Hepatocyte (in vitro differentiated cells): ENCODE data around the gene COL15A1. TPM values are rescaled to one million over a fixed set of nuclear protein-coding genes. Genes with fewer than 3 reads are reported as not detected.

Experiments
- DNase-seq: peaks from one replicate; pipeline ENCODE4 v3.0.0-alpha.2; 2016; ENCODE audit warnings: low spot score
- H2AFZ ChIP-seq: fragments of 200-600 bp; sonication (generic); 2 replicates; pipeline ENCODE4 v1.6.0; 2016; ENCODE audit warnings: antibody characterized with exemption, mild to moderate bottlenecking
- H3K27ac ChIP-seq: fragments of 200-600 bp; sonication (generic); 2 replicates; pipeline ENCODE4 v1.5.1; 2016; ENCODE audit warnings: mild to moderate bottlenecking
- H3K27me3 ChIP-seq: fragments of 200-600 bp; sonication (generic); 2 replicates; pipeline ENCODE4 v1.6.1; 2016
- H3K36me3 ChIP-seq: fragments of 200-600 bp; sonication (generic); replicated peaks from 2 replicates; pipeline ENCODE4 v1.5.1; 2016; ENCODE audit warnings: low read depth; ENCODE audit not compliant: insufficient read depth
- H3K4me1 ChIP-seq: fragments of 200-600 bp; sonication (generic); 2 replicates; pipeline ENCODE4 v1.5.1; 2016; ENCODE audit warnings: mild to moderate bottlenecking, moderate library complexity; ENCODE audit not compliant: insufficient read depth
- H3K4me2 ChIP-seq: fragments of 200-600 bp; sonication (generic); 2 replicates; pipeline ENCODE4 v1.6.0; 2016
- H3K4me3 ChIP-seq: fragments of 200-600 bp; sonication (generic); 2 replicates; pipeline ENCODE4 v1.5.1; 2016; ENCODE audit warnings: mild to moderate bottlenecking
- H3K79me2 ChIP-seq: fragments of 200-600 bp; sonication (generic); 2 replicates; pipeline ENCODE4 v1.6.0; 2017; ENCODE audit warnings: mild to moderate bottlenecking
- H3K9me2 ChIP-seq: fragments of 200-600 bp; sonication (generic); replicated peaks from 2 replicates; pipeline ENCODE4 v1.6.0; 2017; ENCODE audit warnings: mild to moderate bottlenecking; ENCODE audit not compliant: insufficient read depth
- H3K9me3 ChIP-seq: fragments of 200-600 bp; sonication (generic); 2 replicates; pipeline ENCODE4 v1.5.1; 2016; ENCODE audit warnings: low read depth, mild to moderate bottlenecking
- H4K20me1 ChIP-seq: fragments of 200-600 bp; sonication (generic); 2 replicates; pipeline ENCODE4 v1.6.0; 2016; ENCODE audit warnings: mild to moderate bottlenecking; ENCODE audit not compliant: insufficient read depth, poor library complexity, severe bottlenecking
- EZH2 ChIP-seq: fragments of 200-600 bp; sonication (generic); IDR thresholded peaks from 2 replicates; pipeline ENCODE4 v1.6.1; 2016; ENCODE audit warnings: antibody characterized with exemption, mild to moderate bottlenecking, borderline replicate concordance
- EZH2phosphoT487 ChIP-seq: fragments of 200-600 bp; sonication (generic); IDR thresholded peaks from one replicate; pipeline ENCODE4 v1.6.1; 2018; ENCODE audit warnings: antibody characterized with exemption, mild to moderate bottlenecking, low read depth, moderate library complexity; ENCODE audit not compliant: unreplicated experiment, severe bottlenecking
- WGBS: methylation state at CpG from one replicate; pipeline ENCODE4 v1.1.6; 2016; ENCODE audit warnings: low lambda C conversion rate; ENCODE audit errors: missing lambda C conversion rate; 5-methylcytosine and 5-hydroxymethylcytosine counted together
- polyA plus RNA-seq: library from polyadenylated mRNA; unstranded; fragments of >200 nt; fragmentation: Nextera tagmentation; extraction: Ambion mirVana; gene quantifications from 2 replicates; pipeline ENCODE4 v1.2.1, GENCODE V29; 2016
- total RNA-seq: library from RNA; depleted of rRNA; stranded (reverse); fragments of >200 nt; gene quantifications from 2 replicates; pipeline ENCODE4 v1.2.3, GENCODE V29; 2014
- TF ChIP-seq, protein P1 (sequence below): fragments of 200-600 bp; sonication (generic); IDR thresholded peaks from 2 replicates; pipeline ENCODE4 v1.5.1; 2016; ENCODE audit warnings: antibody characterized with exemption, mild to moderate bottlenecking; ENCODE audit not compliant: poor library complexity

Gene COL15A1
- total and polyA plus RNA-seq, 2 experiments from 2014 or later, result 97.6 to 106 TPM

DNA sequence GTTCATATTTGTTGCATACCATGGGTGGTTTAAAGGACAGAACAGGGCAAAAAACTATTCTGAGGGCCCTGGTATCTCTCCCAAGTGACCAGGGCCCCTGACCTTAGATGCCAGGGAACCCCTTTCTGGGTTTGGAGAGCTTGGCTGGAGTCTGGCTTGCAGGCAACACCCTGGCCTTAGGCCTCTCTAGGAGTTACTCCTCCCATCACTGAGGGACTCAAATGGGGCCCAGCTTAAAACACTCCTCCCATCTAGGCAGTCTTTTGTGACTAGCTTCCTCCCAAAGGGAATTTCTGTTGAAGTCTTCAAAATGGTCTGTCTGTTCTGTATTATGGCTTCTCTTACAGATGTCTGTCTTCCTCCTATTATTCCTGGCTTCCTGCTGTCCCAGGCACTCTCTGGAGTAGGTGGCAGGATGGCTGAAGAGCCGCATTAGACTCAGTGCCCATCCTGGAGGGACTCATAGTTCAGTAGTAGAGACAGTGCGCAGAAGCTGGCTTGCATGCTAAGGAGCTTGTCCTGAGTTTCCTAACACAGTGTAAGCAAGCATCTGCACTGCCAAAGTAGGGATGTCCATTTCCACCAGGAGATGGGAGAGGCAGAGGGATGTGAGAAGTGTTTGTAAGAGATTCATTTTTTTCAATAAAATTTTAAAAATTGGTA, 10.0 kb downstream of the COL15A1 start:
- 92% methylated on average over 2 of the region's 2 CpGs for WGBS
- H4K20me1 ChIP-seq, result no peaks in the 10 kb centered on the region
- H3K4me1 ChIP-seq, result no peaks in the 10 kb centered on the region
- no peaks in the 10 kb centered on the region for H3K36me3 ChIP-seq
- no peak for TF ChIP-seq EZH2phosphoT487
- TF ChIP-seq, protein P1, sequence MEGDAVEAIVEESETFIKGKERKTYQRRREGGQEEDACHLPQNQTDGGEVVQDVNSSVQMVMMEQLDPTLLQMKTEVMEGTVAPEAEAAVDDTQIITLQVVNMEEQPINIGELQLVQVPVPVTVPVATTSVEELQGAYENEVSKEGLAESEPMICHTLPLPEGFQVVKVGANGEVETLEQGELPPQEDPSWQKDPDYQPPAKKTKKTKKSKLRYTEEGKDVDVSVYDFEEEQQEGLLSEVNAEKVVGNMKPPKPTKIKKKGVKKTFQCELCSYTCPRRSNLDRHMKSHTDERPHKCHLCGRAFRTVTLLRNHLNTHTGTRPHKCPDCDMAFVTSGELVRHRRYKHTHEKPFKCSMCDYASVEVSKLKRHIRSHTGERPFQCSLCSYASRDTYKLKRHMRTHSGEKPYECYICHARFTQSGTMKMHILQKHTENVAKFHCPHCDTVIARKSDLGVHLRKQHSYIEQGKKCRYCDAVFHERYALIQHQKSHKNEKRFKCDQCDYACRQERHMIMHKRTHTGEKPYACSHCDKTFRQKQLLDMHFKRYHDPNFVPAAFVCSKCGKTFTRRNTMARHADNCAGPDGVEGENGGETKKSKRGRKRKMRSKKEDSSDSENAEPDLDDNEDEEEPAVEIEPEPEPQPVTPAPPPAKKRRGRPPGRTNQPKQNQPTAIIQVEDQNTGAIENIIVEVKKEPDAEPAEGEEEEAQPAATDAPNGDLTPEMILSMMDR, result no peak
- TF ChIP-seq EZH2, result no peak
- H3K9me3 ChIP-seq, result no peaks in the 10 kb centered on the region
- H2AFZ ChIP-seq, result no peak overlapping the region
- no peak for DNase-seq
- H3K79me2 ChIP-seq, result peaks cover 7% of the 10 kb centered on the region
- no peaks in the 10 kb centered on the region for H3K9me2 ChIP-seq
- H3K27me3 ChIP-seq, result no peaks in the 10 kb centered on the region
- peak overlapping the region; percentile 22 for H3K27ac ChIP-seq
- H3K4me3 ChIP-seq, result no peak overlapping the region
- no peak overlapping the region for H3K4me2 ChIP-seq

DNA sequence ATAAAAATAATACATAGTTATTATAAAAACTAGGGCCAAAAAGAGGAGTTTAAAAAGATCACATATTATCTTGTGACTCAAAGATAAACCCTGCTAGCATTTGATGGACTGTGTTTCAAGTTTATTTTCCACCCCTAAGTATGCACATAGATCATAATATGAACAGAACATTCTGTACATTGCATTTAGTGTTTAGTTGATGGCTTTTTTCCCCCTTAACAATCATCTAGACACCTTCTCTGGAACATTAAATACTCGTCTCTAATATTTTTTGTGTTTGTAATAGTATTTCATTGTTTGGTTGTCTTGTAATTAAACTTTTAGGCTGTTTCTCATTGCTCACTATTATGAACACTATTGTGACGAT, 10.5 kb downstream of the COL15A1 start:
- Histone ChIP-seq H3K4me1 (no peaks in the 10 kb centered on the region), H4K20me1 (no peaks in the 10 kb centered on the region), H3K27me3 (no peaks in the 10 kb centered on the region), H3K4me2 (no peak overlapping the region), H3K9me3 (no peaks in the 10 kb centered on the region), H3K9me2 (no peaks in the 10 kb centered on the region), H3K79me2 (peaks cover 7% of the 10 kb centered on the region), H3K36me3 (no peaks in the 10 kb centered on the region), H3K4me3 (no peak overlapping the region), H2AFZ (no peak overlapping the region), H3K27ac (no peak overlapping the region)
- DNase-seq, result no peak
- WGBS, result 89% methylated on average over 2 of the region's 2 CpGs
- TF ChIP-seq EZH2 (no peak), EZH2phosphoT487 (no peak)
- TF ChIP-seq, protein P1, result no peak

DNA sequence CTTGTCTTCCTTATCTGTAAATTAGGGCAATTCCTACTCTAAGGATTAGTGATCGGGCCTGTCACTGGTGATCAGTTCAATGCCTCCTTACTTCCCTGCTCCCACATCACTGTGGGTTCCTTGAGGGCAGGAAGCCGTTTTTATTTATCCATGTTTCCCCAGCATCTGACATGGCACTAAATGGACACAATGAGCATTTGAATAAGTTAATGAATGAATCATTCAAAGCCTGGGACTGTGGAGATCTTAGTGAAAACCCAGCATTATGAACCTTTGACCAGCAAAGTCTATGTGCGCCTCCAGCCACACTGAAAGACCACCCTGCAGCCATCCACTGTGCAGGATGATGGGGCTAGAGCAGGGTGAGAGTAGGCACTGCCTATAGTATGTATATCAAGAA, 11.6 kb downstream of the COL15A1 start:
- Histone ChIP-seq H3K4me1 (no peaks in the 10 kb centered on the region), H3K9me3 (no peaks in the 10 kb centered on the region), H3K27me3 (no peaks in the 10 kb centered on the region), H3K4me2 (no peak overlapping the region), H3K9me2 (no peaks in the 10 kb centered on the region), H3K36me3 (no peaks in the 10 kb centered on the region), H4K20me1 (no peaks in the 10 kb centered on the region), H2AFZ (no peak overlapping the region), H3K4me3 (no peak overlapping the region), H3K79me2 (peaks cover 7% of the 10 kb centered on the region), H3K27ac (no peak overlapping the region)
- TF ChIP-seq, protein P1, result no peak
- no peak for TF ChIP-seq EZH2phosphoT487
- TF ChIP-seq EZH2, result no peak
- WGBS, result 82% methylated on average over 3 of the region's 3 CpGs
- DNase-seq, result no peak

- no peaks in the 10 kb centered on the region for H4K20me1 ChIP-seq
- WGBS, result 91% methylated on average over 6 of the region's 6 CpGs
- peak overlapping the region; percentile 65 for H3K27ac ChIP-seq
- TF ChIP-seq, protein P1, result no peak
- no peak for TF ChIP-seq EZH2
- no peak for TF ChIP-seq EZH2phosphoT487
- DNase-seq, result no peak
- H3K36me3 ChIP-seq, result no peaks in the 10 kb centered on the region
- H3K4me1 ChIP-seq, result no peaks in the 10 kb centered on the region
- no peaks in the 10 kb centered on the region for H3K9me3 ChIP-seq
- H2AFZ ChIP-seq, result no peak overlapping the region
- no peaks in the 10 kb centered on the region for H3K9me2 ChIP-seq
- no peak overlapping the region for H3K4me2 ChIP-seq
- H3K4me3 ChIP-seq, result no peak overlapping the region
- H3K27me3 ChIP-seq, result no peaks in the 10 kb centered on the region
- H3K79me2 ChIP-seq, result peaks cover 9% of the 10 kb centered on the region
Observed at GRCh38 chr9:98957826-98958225, 14.1 kb downstream of the COL15A1 start.
